Esophagus muscularis mucosa (tissue), 4 donors: ENCODE data around the gene PAM. TPM values are rescaled to one million over a fixed set of nuclear protein-coding genes. Genes with fewer than 3 reads are reported as not detected.

ENCODE experiments used
- DNase-seq: peaks from one replicate; pipeline ENCODE4 v3.0.0-alpha.2; 2017; ENCODE audit errors: extremely low spot score
- H3K27ac ChIP-seq, 4 donors: fragments of 200-600 bp; sonication (generic); replicated peaks in 1 of 4; 1 replicate in 3 of 4; 2 replicates in 1 of 4; pipeline ENCODE4 v1.5.1; 2016 to 2019; ENCODE audit warnings: mild to moderate bottlenecking in 1 of 4
- H3K27me3 ChIP-seq, 4 donors: fragments of 200-600 bp; sonication (generic); one replicate each; pipeline versions ENCODE4 v1.5.1 to v1.6.0; 2016 to 2019
- H3K36me3 ChIP-seq, 4 donors: fragments of 200-600 bp; sonication (generic); one replicate each; pipeline ENCODE4 v1.5.1; 2016 to 2019
- H3K4me1 ChIP-seq, 4 donors: fragments of 200-600 bp; sonication (generic); one replicate each; pipeline ENCODE4 v1.5.1; 2016 to 2019
- H3K4me3 ChIP-seq, 4 donors: fragments of 200-600 bp; sonication (generic); 1 replicate in 2 of 4; 2 replicates in 2 of 4; pipeline ENCODE4 v1.5.1; 2016 to 2019; ENCODE audit warnings: mild to moderate bottlenecking in 4 of 4, moderate library complexity in 1 of 4
- H3K9me3 ChIP-seq, 4 donors: fragments of 200-600 bp; sonication (generic); 1 replicate in 3 of 4; 2 replicates in 1 of 4; pipeline ENCODE4 v1.5.1; 2016 to 2019
- CTCF ChIP-seq, 3 experiments: fragments of 200-600 bp in 2 of 3; fragments of 450-650 bp in 1 of 3; sonication (generic) in 2 of 3; IDR thresholded peaks; one replicate each; pipeline ENCODE4 v1.5.1; 2017 to 2019; ENCODE audit warnings: antibody characterized with exemption in 3 of 3, mild to moderate bottlenecking in 2 of 3, moderate library complexity in 1 of 3
- EP300 ChIP-seq: sonication (generic); formaldehyde crosslinking; IDR thresholded peaks from one replicate; pipeline ENCODE4 v1.6.1; 2017; ENCODE audit warnings: antibody characterized with exemption
- POLR2A ChIP-seq: fragments of 450-650 bp; IDR thresholded peaks from one replicate; pipeline ENCODE4 v1.6.1; 2017; ENCODE audit warnings: antibody characterized with exemption, moderate library complexity, mild to moderate bottlenecking, low read depth
- POLR2AphosphoS5 ChIP-seq, 2 donors: sonication (generic); formaldehyde crosslinking; IDR thresholded peaks; one replicate each; pipeline ENCODE4 v1.6.1; 2017; ENCODE audit warnings: antibody characterized with exemption in 2 of 2
- WGBS: methylation state at CpG from one replicate; pipeline ENCODE4 v1.1.5; 2018; 5-methylcytosine and 5-hydroxymethylcytosine counted together
- intact Hi-C: fragments of 100-400 bp; cut with DNase I; formaldehyde crosslinking; loops from one replicate; pipeline ENCODE4 v1.15.1; 2023
- total RNA-seq, 4 donors: library from RNA; depleted of rRNA; stranded (reverse); fragments of >200 nt; gene quantifications; one replicate each; pipeline versions ENCODE4 v1.1.0 to v1.2.1, GENCODE V29; 2016

The PAM gene
- total RNA-seq, 4 donors from 2014 or later: 212 to 250 (median 227) TPM

DNA sequence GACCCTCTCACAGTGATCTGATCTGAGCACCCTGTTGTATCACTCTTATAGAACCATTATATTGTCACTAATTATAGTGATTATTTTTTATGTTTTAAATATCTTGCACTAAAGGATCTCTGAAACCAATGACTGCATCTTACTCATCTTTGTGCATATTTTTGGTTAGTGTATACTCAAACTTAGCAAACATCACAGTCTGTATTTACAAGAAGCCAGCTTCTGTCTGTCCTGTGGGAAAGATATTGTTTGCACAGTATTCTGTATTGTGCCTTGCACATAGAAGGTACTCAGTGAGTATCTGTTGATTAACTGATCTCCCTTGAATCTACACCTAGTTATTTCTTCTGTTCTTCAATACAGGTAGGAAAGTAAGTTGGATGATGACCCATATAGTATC is 131.5 kb downstream of the PAM start:
- no peak for DNase-seq
- intact Hi-C loops: no loop called here
- Histone ChIP-seq H3K27me3 (no peaks in the 10 kb centered on the region), H3K4me1 (peaks cover 0 to 17% (median 8%) of the 10 kb centered on the region in 4 donors), H3K36me3 (no peaks in the 10 kb centered on the region), H3K4me3 (no peak overlapping the region), H3K27ac (no peak overlapping the region), H3K9me3 (no peaks in the 10 kb centered on the region)
- TF ChIP-seq POLR2AphosphoS5 (IDR thresholded peaks at IDR 0.05) (no peak), POLR2A (no peak), EP300 (no peak), CTCF (IDR thresholded peaks at IDR 0.05) (no peak)

GRCh38 chr5:102888483-102888882 is 133.4 kb downstream of the PAM start:
- intact Hi-C loops: no loop called here
- DNase-seq: no peak
- TF ChIP-seq POLR2A: no peak
- no peak for TF ChIP-seq CTCF (IDR thresholded peaks at IDR 0.05)
- Histone ChIP-seq H3K9me3 (no peaks in the 10 kb centered on the region), H3K36me3 (no peaks in the 10 kb centered on the region), H3K27ac (no peak overlapping the region), H3K4me3 (no peak overlapping the region), H3K27me3 (no peaks in the 10 kb centered on the region), H3K4me1 (peaks cover 0 to 17% (median 8%) of the 10 kb centered on the region in 4 donors)

GRCh38 chr5:102889033-102889432 is 133.9 kb downstream of the PAM start:
- H3K27me3 ChIP-seq: no peaks in the 10 kb centered on the region
- no peaks in the 10 kb centered on the region for H3K9me3 ChIP-seq
- DNase-seq: no peak
- peaks cover 0 to 17% (median 8%) of the 10 kb centered on the region in 4 donors for H3K4me1 ChIP-seq
- H3K36me3 ChIP-seq: no peaks in the 10 kb centered on the region
- 74% methylated on average over 1 of the region's 1 CpG for WGBS
- intact Hi-C loops: no loop called here
- H3K4me3 ChIP-seq: no peak overlapping the region
- no peak overlapping the region for H3K27ac ChIP-seq
- TF ChIP-seq POLR2AphosphoS5 (IDR thresholded peaks at IDR 0.05) (no peak), CTCF (IDR thresholded peaks at IDR 0.05) (no peak), POLR2A (no peak), EP300 (no peak)

DNA sequence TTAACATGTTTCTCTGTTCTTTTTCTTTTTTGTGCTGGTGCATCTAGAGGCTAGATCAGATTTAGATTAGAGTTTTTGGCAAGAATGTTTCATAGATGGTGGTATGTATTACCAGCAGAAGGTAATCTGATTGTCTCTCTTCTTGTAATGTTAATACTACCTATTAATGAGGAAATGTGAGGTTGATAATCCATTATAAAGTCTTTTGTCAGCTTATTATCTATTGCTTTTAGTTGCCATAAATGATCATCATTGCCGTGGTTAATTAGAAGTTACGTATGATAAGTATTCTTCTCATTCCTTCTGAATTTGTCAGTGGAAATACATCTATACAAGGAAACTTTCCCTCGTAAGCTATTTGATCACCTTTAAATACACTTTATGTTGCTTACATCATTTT is 135.0 kb downstream of the PAM start:
- Histone ChIP-seq H3K9me3 (no peaks in the 10 kb centered on the region), H3K4me3 (no peak overlapping the region), H3K27me3 (no peaks in the 10 kb centered on the region), H3K4me1 (peaks cover 0 to 6% (median 3%) of the 10 kb centered on the region in 4 donors), H3K36me3 (no peaks in the 10 kb centered on the region), H3K27ac (no peak overlapping the region)
- no peak for DNase-seq
- TF ChIP-seq CTCF (IDR thresholded peaks at IDR 0.05) (no peak), EP300 (no peak), POLR2AphosphoS5 (IDR thresholded peaks at IDR 0.05) (no peak), POLR2A (no peak)
- intact Hi-C loops: no loop called here
- WGBS: 97% methylated on average over 3 of the region's 3 CpGs

- H3K9me3 ChIP-seq: no peaks in the 10 kb centered on the region
- no peak overlapping the region for H3K27ac ChIP-seq
- TF ChIP-seq POLR2AphosphoS5 (IDR thresholded peaks at IDR 0.05) (no peak), CTCF (IDR thresholded peaks at IDR 0.05) (no peak), EP300 (no peak), POLR2A (no peak)
- peaks cover 0 to 5% (median 0%) of the 10 kb centered on the region in 4 donors for H3K4me1 ChIP-seq
- no peaks in the 10 kb centered on the region for H3K27me3 ChIP-seq
- intact Hi-C loops: no loop called here
- no peak overlapping the region for H3K4me3 ChIP-seq
- DNase-seq: no peak
- 87% methylated on average over 3 of the region's 3 CpGs for WGBS
- no peaks in the 10 kb centered on the region for H3K36me3 ChIP-seq
Measured at GRCh38 chr5:102891175-102891574, 136.1 kb downstream of the PAM start.
